ENCODE measurements around the gene BRSK2. TPM values are rescaled to one million over a fixed set of nuclear protein-coding genes. Genes with fewer than 3 reads are reported as not detected.

Gene BRSK2
- total RNA-seq, 1 donor from 2014 or later = 1.7 TPM

DNA sequence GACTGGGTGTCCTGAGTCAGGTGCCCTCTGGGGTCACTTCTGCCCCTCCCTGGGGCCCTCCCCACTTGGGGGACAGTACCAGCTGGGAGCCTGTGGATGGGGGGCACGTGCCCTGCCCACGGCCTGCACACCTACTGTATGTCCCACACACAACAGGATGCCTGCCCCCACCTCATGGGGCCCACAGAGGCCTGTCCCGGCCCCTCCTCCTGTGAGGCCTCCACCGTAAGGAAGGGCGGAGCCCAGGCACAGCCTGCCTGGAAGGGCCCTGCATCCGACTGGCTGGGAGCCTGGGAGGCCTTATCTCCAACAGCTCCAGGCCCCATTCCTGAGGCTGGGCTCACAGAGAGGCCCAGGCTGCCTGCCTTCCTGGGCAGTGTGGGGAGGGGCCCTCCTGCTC, 47.8 kb downstream of the BRSK2 start:
- no peak for DNase-seq (ENCODE audit: low spot score)

DNA sequence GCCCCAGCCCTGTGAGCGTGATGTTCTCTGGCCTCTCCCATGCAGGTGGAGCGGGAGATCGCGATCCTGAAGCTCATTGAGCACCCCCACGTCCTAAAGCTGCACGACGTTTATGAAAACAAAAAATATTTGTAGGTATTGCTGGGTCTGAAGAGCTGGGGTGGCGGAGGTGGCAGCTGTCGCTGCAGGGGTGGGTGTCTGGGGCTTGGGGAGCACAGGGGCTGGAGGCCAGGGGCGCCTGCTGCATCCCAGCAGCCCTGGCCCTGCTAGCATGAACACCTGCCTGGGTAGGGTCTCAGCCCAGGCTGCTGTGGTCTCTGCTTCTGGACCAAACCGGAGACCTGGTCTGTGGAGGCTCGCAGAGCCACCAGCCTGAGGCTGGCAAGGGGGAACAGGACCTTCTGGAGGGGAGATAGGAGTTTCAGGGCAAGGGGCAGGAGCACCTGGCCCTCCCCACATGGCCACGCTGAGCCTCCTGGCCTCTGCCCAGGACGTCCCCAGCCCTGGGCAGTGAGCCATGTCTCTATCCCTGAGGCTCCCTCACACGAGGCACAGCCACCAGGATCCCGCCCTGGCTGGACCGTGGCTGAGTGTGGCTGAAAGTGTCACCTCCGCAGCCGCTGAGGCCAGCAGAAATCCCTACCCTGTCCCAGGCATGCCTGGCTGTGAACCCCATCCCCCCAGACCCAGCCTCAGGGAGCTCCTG, 48.7 kb downstream of the BRSK2 start:
- DNase-seq (ENCODE audit: low spot score) = no peak

DNA sequence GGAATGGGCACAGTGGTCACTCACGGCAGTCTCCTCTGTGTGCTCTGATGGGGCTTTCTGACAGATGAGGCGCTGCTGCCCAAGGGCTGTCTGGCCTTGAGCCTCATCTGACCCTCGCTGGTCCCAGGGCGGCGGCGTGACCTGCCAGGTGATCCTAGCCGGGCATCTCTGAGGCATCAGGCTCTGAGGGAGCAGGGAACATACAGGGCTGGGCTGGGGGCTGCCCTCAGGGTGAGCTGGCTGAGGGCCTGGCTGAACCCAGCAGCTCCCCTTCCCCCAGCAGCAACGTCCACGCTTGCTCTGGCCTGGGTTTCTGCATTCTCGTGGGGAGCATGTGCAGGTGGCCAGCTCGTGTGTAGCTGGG, 49.2 kb downstream of the BRSK2 start:
- no peak for DNase-seq (ENCODE audit: low spot score)

DNA sequence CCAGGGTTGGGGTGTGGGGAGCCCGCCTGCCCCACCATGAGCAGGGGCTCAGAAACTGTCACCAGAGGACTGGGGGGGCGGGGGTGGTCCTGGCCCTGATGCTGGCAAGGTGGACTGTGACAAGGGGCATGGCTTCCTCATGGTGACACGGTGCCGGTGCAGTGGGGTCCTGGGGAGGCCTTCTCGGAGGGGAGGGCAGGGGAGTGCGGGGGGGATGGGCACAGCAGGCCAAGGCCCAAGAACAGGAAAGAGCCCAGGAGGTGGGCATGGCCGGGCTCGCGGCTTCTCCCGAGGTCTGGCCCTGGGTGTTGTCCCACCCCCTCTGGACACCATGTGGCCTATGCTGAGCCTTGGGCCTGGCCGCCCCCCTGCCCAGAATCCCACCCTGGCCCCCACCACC, 49.6 kb downstream of the BRSK2 start:
- no peak for DNase-seq (ENCODE audit: low spot score)

DNA sequence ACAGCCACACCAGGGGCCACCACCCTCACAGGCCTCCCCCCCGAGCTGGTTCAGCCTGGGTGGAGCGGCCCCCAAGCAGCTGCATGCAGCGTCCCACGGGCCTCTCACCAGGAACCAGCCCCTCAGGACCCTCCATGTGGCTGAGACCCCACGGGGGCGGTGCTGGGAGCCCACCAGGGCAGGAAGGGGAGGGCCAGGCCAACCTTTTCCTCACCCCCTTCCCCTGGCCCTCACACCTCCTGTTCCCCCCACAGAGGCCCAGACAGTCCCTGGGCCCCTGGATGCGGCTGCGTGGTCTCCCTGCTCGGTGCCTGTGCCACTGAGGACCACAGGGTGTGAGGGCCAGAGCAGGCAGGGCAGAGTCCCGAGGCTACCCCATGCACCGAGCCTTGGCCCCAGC, 50.3 kb downstream of the BRSK2 start:
- DNase-seq (ENCODE audit: low spot score) = no peak

DNA sequence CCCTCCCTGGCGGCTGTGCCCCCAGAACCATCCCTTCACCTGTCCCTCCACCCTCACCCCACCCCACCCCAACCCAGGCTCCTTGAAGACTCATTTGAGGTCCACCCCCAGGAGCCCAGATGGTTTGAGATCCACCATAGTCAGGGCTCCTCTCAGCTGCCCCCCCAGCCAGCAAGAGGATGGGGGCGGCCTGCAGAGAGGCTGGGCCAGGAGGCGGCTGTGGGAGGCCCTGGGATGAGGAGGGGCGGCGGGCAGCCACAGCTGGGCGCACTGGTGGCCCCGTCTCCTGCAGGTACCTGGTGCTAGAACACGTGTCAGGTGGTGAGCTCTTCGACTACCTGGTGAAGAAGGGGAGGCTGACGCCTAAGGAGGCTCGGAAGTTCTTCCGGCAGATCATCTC, 50.8 kb downstream of the BRSK2 start:
- DNase-seq (ENCODE audit: low spot score) = no peak

DNA sequence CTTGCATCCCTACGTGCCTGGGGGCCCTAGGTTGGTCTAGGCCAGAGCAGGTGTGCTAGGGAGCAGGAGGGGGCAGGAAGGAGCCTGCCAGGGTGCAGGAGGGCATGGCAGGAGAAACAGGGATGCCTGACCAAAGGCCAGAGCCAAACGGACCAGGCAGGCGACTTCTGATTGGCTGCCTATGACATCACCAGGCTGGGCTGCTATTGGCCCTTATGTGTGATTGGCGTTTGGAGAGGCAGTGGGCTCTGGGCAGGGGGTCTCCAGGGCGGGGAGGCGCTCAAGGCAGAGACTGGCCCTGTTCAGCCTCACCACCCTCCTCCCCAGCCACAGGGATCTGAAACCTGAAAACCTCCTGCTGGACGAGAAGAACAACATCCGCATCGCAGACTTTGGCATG, 52.4 kb downstream of the BRSK2 start:
- no peak for DNase-seq (ENCODE audit: low spot score)

DNA sequence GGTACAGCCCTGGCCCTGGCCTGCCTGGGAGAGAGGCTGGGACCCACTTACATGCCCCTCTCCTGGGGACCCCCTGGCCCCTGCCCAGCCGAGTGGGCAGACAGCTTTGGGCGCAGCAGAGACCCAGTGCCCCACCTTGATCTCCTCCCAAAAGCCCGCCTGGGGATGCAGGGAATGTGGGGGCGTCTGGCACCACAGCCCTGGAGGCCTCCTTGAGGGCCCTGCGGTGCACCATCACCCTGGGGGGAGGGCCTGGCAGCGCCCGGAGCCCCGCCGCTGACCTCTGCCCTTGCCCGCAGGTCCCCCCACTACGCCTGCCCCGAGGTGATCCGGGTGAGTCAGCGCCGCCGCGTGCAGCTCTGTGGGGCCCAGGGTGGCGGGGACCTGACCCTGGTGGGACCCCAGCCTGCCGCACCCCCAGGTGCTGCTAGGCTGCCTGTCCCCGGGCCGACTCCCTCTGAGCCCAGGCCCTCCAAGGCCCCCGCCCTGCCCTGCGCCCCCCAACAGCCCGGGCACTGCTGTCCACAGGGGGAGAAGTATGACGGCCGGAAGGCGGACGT, 53.2 kb downstream of the BRSK2 start:
- DNase-seq (ENCODE audit: low spot score) = no peak

DNA sequence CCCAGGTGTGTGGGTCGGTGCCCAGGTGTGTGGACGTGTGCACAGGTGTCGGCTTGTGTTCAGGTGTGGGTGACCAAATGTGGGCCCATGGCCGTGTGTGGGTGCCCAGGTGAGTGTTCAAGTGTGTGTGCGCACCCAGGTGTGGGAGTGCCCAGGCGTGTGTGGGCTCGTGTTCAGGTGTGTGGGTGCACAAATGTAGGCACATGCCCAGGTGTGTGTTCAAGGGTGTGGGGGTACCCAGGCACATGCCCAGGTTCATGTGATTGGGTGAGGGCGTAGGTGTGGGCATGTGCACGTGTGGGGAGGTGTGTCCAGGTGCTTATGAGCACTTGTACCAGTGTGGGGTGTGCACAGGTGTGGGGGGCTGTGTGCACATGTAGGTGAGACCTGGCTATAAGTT, 54.0 kb downstream of the BRSK2 start:
- DNase-seq (ENCODE audit: low spot score) = no peak

DNA sequence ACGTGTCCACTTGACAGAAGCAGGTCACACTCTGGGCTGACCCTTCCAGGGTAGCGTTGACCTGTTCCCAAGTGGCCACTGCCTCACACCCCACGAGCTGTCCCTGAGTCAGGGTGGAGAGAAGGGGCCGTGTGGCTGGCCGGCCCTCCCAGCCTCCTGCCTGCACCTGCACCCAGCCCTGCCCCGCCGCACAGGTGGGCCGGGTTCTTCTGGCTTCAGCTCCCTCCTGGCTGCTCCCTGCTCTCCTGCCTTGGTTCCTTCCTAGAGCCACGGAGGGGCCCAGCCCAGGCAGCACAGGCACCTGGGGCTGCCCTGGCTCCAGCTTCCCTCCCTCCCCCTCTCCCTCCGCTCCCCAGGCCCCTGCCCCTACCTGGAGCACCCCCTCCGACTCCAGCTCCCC, 54.6 kb downstream of the BRSK2 start:
- no peak for DNase-seq (ENCODE audit: low spot score)

DNA sequence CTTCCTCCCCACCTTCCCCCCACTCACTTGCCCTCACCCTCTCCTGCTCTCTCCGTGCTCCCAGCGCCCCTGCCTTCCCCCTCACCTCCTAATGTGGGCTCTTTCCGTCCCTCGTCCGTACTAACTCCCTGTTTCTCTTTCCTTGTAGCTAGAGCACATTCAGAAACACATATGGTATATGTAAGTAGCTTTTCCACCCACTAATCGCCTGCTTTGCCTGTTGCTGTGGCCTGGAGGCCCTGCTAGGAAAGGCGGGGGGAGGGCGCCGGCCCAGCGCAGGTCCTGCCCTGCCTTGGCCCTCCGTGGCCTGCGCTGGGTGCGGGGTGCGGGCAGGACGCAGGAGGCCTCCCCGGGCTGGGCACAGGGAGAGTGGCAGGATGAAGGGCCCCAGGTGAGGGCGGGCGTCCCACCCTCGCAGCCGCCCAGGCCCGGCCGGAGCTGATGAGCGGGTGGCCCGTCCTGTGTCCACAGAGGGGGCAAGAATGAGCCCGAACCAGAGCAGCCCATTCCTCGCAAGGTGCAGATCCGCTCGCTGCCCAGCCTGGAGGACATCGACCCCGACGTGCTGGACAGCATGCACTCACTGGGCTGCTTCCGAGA, 55.2 kb downstream of the BRSK2 start:
- no peak for DNase-seq (ENCODE audit: low spot score)

DNA sequence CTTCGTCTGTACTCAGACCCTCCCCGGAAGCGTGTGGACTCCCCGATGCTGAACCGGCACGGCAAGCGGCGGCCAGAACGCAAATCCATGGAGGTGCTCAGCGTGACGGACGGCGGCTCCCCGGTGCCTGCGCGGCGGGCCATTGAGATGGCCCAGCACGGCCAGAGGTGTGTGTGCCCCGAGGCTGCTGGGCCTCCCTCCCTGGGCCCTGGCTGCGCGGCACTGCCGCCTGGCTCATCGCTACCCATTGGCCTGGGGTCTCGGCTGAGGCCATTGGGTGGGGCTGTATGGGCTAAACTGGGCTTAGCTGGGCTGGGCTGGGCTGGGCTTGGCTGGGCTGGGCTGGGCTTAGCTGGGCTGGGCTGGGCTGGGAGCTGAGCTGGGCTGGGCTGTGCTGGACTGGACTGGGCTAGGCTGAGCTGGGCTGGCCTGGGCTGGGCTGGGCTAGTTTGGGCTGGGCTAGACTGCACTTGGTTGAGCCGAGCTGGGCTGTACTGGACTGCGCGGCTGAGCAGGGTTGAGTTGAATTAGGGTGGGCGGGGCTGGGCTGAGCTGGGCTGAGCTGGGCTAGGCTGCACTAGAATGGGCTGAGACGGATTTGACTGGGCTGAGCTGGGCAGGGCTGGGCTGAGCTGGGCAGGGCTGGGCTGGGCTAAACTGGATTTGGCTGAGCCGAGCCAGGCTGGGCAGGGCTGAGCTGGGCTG, 56.2 kb downstream of the BRSK2 start:
- DNase-seq (ENCODE audit: low spot score) = no peak

DNA sequence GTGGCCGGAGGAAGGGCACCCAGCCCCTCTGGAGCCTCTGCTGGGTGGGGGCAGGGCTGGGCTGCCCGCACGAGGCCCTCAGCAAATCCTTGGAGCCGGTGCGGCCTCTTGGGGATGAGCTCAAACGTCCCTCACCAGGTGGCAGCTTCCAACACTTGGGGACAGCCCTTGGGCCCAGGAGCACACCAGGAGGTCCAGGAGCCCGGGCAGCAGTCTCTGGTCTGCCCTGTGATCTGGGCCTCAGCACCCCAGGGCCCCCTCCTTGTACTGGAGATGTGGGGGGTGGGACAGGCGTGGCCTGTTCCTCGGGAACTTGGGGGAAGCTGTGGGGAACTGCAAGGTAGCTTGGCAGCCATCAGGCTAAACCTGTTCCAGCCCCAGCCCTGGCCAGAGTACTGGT, 56.9 kb downstream of the BRSK2 start:
- no peak for DNase-seq (ENCODE audit: low spot score)

DNA sequence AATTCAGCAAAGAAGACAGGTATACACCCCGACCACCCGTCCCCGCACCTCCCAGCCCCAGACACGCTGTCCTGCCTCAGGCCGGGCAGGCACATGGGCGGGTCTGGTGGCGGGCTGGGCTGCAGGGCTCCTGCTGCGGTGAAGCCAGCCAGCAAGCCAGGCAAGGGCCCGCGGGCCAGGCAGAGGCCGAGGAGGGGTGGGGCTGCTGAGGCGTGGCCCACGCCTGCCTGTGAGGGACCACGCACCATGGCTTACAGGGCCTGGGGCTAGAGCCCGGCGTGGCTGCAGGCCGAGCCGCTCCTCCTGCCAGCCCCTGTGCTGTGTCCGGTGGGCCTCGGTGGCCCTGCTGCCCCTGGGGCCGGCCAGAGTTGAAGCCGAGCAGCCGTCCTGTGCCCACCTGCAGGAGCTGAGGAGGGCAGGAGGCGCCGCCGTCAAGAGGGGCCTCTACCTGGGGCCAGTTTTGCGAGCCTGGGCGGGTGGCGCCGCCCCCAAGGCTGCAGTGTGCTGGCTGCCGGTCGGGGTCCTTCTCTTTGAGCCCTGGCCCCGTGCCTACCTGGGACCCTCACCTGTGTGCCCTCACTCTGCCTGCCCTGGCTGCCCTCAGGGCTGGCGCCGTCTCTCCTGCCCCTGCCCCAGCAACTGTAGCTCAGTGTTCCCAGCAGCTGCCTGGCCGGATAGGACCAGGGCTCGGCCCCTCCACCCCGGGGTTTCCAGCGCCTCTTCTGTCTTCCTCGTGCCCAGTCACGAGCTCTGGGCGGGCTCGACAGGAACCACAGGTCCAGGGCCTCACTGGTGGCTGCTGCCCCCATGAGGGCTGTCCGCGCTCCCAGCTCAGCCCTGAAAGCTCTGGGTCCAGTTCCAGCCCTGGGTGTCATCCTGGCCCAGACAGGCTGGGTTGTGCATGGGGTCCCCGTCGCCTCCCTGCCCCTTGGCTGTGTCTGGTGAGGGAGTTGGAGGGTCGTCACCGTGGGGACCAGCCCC, 58.4 kb downstream of the BRSK2 start:
- no peak for DNase-seq (ENCODE audit: low spot score)

DNA sequence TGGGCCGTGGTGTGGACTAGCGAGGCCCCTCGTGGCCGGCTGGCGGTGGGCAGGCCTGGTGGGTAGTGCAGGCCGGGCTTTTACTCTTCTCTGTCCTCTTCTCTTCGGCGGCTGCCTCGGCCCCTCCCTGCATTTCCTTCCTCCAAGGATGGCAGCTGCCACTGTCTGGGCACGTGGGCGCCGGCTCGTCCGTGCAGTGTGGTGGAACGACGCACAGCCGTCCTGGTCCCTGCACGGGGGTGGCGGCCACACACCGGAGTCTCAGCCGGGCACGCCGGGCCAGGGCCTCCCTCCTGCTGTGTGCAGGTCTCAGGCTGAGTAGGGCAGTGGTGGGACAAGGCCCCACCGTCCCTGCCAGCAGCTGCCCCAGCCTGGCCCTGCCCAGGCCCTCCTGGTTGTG, 59.1 kb downstream of the BRSK2 start:
- no peak for DNase-seq (ENCODE audit: low spot score)

DNA sequence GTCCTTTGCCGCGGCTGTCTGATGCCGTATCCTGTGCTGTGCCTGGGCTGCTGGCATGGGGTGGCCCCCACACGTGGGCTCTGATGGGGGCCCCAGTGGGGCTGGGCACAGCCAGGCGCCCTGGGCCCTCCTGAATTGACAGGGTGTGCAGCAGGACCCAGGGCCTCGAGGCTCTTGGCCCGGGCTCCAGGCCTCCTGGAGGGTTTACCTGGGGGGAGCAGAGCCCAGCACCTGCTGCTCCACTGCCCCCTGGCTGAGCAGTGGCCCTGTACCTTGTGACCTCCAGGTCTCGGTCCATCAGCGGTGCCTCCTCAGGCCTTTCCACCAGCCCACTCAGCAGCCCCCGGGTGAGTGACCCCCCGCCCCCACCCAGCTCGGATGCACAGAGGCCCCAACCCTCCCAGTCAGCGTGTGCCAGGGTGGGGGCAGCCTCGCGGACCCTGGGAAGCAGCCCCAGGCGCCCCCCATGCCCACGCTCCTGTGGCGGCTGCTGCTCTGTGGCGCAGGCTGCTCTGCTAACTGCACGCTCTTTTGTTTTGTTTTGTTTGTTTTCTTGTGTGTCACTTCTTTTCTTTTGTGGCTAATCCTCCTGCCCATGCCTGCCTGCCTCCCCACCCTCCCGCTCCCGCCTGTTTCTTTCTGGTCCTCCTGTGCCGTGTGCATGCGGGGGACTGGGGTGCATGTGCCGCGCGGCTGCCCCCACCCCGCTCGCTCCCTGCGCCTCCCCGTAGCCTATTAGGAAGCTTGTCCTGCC, 59.9 kb downstream of the BRSK2 start:
- no peak for DNase-seq (ENCODE audit: low spot score)

DNA sequence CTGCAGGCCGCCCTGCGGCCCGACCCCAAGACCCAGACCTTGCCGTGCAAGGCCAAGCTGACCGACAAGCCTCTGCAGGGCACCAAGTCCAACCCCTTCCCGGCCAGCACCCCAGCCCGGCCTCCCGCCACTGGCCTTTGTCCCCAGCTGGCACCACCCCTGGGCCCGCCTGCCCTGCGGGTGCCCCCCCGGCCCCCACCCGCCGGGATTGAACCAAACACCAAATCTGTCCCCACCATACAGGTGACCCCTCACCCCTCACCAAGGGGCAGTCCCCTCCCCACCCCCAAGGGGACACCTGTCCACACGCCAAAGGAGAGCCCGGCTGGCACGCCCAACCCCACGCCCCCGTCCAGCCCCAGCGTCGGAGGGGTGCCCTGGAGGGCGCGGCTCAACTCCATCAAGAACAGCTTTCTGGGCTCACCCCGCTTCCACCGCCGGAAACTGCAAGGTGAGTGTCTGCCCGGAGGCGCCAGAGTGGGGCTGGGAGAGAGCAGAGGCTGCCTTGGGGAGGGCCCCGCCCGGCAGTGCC, 60.7 kb downstream of the BRSK2 start:
- no peak for DNase-seq (ENCODE audit: low spot score)

DNA sequence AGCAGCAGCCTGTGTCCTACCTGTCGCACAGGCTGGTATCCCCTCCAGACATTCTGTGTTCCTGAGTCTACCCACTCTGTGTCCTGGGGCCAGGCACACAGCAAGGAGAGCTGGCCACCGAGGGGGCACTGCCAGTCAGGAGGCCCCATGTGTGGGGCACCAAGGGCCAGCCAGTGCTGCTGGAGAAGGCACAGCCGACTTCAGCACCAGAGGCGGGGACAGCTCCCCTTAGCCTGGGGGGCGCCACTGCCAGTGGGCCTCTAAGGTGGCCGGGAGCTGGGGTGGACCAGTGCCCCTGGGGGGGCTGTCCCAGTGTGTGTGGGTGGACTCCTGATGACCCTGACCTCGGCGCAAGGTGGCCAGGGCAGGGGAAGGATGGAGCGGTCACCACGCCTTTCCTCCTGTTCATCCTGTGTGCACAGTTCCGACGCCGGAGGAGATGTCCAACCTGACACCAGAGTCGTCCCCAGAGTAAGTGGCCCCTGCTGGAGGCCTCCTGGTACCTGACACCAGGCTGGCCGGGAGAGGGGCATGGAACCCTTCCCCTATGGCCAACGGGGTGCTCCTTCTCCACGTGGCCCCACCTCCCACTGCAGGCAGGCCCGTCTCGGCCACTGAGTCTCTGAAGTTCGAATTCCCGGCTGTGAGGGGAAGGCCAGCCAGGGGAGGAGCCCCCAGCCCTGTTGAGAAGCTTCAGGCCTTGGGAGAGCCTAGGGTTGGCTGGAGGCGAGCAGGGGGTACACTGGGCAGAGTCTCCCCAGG, 61.4 kb downstream of the BRSK2 start:
- DNase-seq (ENCODE audit: low spot score) = no peak

DNA sequence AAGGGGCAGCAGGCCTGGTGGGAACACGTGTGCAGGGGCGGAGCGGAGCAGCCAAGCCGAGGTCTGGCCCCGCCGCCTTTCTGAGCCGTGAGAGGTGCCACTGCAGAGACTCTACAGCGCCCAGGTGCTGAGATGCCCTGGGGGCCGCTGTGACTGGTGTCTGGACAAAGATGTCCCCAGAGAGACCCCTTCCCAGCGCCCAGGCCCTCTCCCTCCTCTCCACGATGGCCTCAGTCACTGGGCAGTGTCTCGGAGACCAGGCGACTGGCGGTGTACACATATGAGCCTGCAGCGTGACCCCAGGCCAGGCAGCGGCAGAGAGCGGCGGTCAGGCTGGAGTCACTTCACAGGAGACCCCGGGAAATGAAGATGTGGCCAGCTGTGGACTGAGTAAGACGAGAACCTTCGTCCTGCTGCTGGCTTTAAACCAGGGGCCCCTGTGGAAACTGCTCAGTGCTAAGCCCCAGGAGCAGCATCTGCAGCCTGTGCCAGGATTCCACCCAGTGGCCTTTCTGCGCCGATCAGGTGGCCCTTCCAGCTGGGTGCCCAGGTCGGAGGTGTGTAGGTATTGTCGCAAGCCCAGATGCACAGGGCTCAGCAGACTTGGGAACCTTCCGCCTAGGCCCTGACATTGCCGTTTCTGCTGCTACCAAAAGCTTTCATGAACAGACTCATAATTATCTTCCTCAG, 62.2 kb downstream of the BRSK2 start:
- no peak for DNase-seq (ENCODE audit: low spot score)

All from ureter (tissue), 1 donor.